Smooth muscle cell (in vitro differentiated cells): ENCODE results near the gene KRT84. TPM values are rescaled to one million over a fixed set of nuclear protein-coding genes. Genes with fewer than 3 reads are reported as not detected.

ENCODE experiments used
- DNase-seq: peaks from one replicate; lab custom pipeline; 2025; ENCODE audit not compliant: unreplicated experiment; lab: John Stamatoyannopoulos, UW
- H2AFZ ChIP-seq: fragments of 200-600 bp; sonication (generic); 2 replicates; pipeline ENCODE4 v1.6.0; 2016; ENCODE audit warnings: antibody characterized with exemption, low read depth, mild to moderate bottlenecking
- H3F3A ChIP-seq: fragments of 200-600 bp; sonication (generic); 2 replicates; pipeline ENCODE4 v1.6.0; 2017; ENCODE audit warnings: antibody characterized with exemption, low read depth
- H3K27ac ChIP-seq: fragments of 200-600 bp; sonication (generic); 2 replicates; pipeline ENCODE4 v1.5.1; 2016; ENCODE audit warnings: low read depth, mild to moderate bottlenecking
- H3K27me3 ChIP-seq: fragments of 200-600 bp; sonication (generic); 2 replicates; pipeline ENCODE4 v1.6.1; 2016; ENCODE audit warnings: low read depth, mild to moderate bottlenecking
- H3K36me3 ChIP-seq: fragments of 200-600 bp; sonication (generic); 2 replicates; pipeline ENCODE4 v1.5.1; 2016; ENCODE audit warnings: low read depth
- H3K4me1 ChIP-seq: fragments of 200-600 bp; sonication (generic); 2 replicates; pipeline ENCODE4 v1.5.1; 2016; ENCODE audit warnings: low read depth
- H3K4me2 ChIP-seq: fragments of 200-600 bp; sonication (generic); 2 replicates; pipeline ENCODE4 v1.6.0; 2016; ENCODE audit warnings: mild to moderate bottlenecking
- H3K4me3 ChIP-seq: fragments of 200-600 bp; sonication (generic); 2 replicates; pipeline ENCODE4 v1.5.1; 2016; ENCODE audit warnings: mild to moderate bottlenecking
- H3K79me2 ChIP-seq: fragments of 200-600 bp; sonication (generic); 2 replicates; pipeline ENCODE4 v1.6.0; 2016; ENCODE audit warnings: low read depth, mild to moderate bottlenecking
- H3K9ac ChIP-seq: fragments of 200-600 bp; sonication (generic); 2 replicates; pipeline ENCODE4 v1.6.0; 2016; ENCODE audit warnings: low read depth
- H3K9me3 ChIP-seq: fragments of 200-600 bp; sonication (generic); replicated peaks from 2 replicates; pipeline ENCODE4 v1.5.1; 2016; ENCODE audit warnings: low read depth
- H4K20me1 ChIP-seq: fragments of 200-600 bp; sonication (generic); 2 replicates; pipeline ENCODE4 v1.6.0; 2016; ENCODE audit warnings: low read depth
- CTCF ChIP-seq: fragments of 200-600 bp; sonication (generic); IDR thresholded peaks from 2 replicates; pipeline ENCODE4 v1.5.1; 2017; ENCODE audit warnings: borderline replicate concordance, mild to moderate bottlenecking, antibody characterized with exemption; ENCODE audit not compliant: insufficient read depth, poor library complexity, severe bottlenecking
- WGBS: methylation state at CpG from one replicate; pipeline ENCODE4 v1.1.7; 2016; ENCODE audit warnings: low lambda C conversion rate; 5-methylcytosine and 5-hydroxymethylcytosine counted together
- polyA plus RNA-seq: library from polyadenylated mRNA; unstranded; fragments of >200 nt; fragmentation: Nextera tagmentation; extraction: Ambion mirVana; gene quantifications from 2 replicates; pipeline ENCODE4 v1.2.1, GENCODE V29; 2016
- total RNA-seq: library from RNA; depleted of rRNA; stranded (reverse); fragments of >200 nt; gene quantifications from 2 replicates; pipeline ENCODE4 v1.2.3, GENCODE V29; 2014

The KRT84 gene
- total and polyA plus RNA-seq, 2 experiments from 2014 or later = 0.09 to 5.6 TPM

- WGBS = 76% methylated on average over 6 of the region's 6 CpGs
- Histone ChIP-seq H3K4me1 (no peaks in the 10 kb centered on the region), H3K4me2 (no peak overlapping the region)
Observed at GRCh38 chr12:52369809-52370208, 15.6 kb downstream of the KRT84 start.

GRCh38 chr12:52369211-52369610 lies 16.2 kb downstream of the KRT84 start:
- no peak overlapping the region for H3K4me3 ChIP-seq
- WGBS = 57% methylated on average over 3 of the region's 3 CpGs

More at GRCh38 chr12:52369809-52370208, 15.6 kb downstream of the KRT84 start:
- Histone ChIP-seq H3K9ac (no peak overlapping the region), H3K4me3 (no peak overlapping the region), H3K9me3 (peaks cover 4% of the 10 kb centered on the region), H3K79me2 (no peaks in the 10 kb centered on the region), H3K27me3 (peaks cover 28% of the 10 kb centered on the region), H3K27ac (no peak overlapping the region), H2AFZ (no peak overlapping the region), H4K20me1 (no peaks in the 10 kb centered on the region), H3K36me3 (no peaks in the 10 kb centered on the region), H3F3A (no peaks in the 10 kb centered on the region)
- TF ChIP-seq CTCF = no peak
- DNase-seq = no peak

DNA sequence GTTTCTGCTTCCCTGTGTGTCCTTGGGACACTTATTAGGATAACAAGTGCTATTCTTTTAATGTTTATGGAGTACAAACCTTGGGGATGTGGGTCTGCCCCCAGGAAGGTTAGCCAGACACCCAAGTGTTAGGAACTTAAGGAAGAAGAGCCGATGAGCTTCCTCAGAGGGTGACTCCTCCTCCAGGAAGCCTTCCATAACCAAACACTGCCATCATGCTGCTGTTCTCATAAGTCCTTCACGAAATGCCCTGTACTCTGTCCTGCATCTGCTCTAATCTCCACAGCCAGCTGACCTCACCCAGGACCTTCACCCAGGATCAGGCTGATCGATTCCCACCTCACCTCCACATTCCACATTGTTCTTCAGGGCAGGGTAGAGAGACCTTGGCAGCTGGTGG lies 16.9 kb downstream of the KRT84 start:
- WGBS = 66% methylated on average over 3 of the region's 3 CpGs
- peaks cover 33% of the 10 kb centered on the region for H3K27me3 ChIP-seq
- TF ChIP-seq CTCF = no peak

More at GRCh38 chr12:52369211-52369610, 16.2 kb downstream of the KRT84 start:
- no peaks in the 10 kb centered on the region for H3K79me2 ChIP-seq
- no peak overlapping the region for H3K9ac ChIP-seq
- H3K9me3 ChIP-seq = peaks cover under 1% of the 10 kb centered on the region
- no peak overlapping the region for H2AFZ ChIP-seq
- no peak overlapping the region for H3K27ac ChIP-seq
- no peaks in the 10 kb centered on the region for H3K36me3 ChIP-seq
- no peaks in the 10 kb centered on the region for H3F3A ChIP-seq
- H3K4me2 ChIP-seq = no peak overlapping the region
- no peak for DNase-seq
- H4K20me1 ChIP-seq = no peaks in the 10 kb centered on the region
- no peaks in the 10 kb centered on the region for H3K4me1 ChIP-seq
- no peak for TF ChIP-seq CTCF
- H3K27me3 ChIP-seq = peaks cover 28% of the 10 kb centered on the region

DNA sequence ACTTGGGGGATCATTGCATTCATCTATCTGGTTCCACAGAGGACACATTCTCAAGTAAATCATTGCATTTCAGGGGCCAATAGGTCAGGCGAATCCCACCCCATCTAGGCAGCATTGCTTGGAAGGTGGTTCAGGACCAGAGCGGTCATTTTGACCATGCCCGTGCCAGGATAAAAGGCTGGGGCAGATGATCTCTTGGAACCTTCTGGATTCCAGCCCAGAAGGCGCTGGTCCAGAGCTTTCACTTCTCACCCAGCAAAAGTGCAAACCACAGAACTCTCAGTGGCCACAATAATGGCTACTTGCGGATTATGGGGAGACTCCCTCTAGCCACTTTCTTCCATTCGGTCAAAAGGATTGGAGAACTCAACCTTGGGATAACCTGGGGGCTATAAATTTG lies 17.6 kb downstream of the KRT84 start:
- peaks cover 37% of the 10 kb centered on the region for H3K27me3 ChIP-seq
- no peak for DNase-seq
- H3K4me1 ChIP-seq = no peaks in the 10 kb centered on the region
- no peaks in the 10 kb centered on the region for H3F3A ChIP-seq
- H3K9ac ChIP-seq = no peak overlapping the region
- no peak for TF ChIP-seq CTCF
- no peak overlapping the region for H3K4me2 ChIP-seq
- no peak overlapping the region for H3K4me3 ChIP-seq
- no peaks in the 10 kb centered on the region for H3K79me2 ChIP-seq
- no peak overlapping the region for H3K27ac ChIP-seq
- H4K20me1 ChIP-seq = no peaks in the 10 kb centered on the region
- no peaks in the 10 kb centered on the region for H3K9me3 ChIP-seq
- H2AFZ ChIP-seq = no peak overlapping the region
- H3K36me3 ChIP-seq = no peaks in the 10 kb centered on the region
- WGBS = 92% methylated on average over 6 of the region's 6 CpGs

More for the DNA sequence above, 16.9 kb downstream of the KRT84 start:
- no peaks in the 10 kb centered on the region for H3K79me2 ChIP-seq
- no peak overlapping the region for H3K4me3 ChIP-seq
- no peaks in the 10 kb centered on the region for H3F3A ChIP-seq
- H3K9ac ChIP-seq = no peak overlapping the region
- H3K4me2 ChIP-seq = no peak overlapping the region
- no peaks in the 10 kb centered on the region for H3K9me3 ChIP-seq
- H3K4me1 ChIP-seq = no peaks in the 10 kb centered on the region
- no peak overlapping the region for H2AFZ ChIP-seq
- H4K20me1 ChIP-seq = no peaks in the 10 kb centered on the region
- DNase-seq = no peak
- H3K27ac ChIP-seq = no peak overlapping the region
- H3K36me3 ChIP-seq = no peaks in the 10 kb centered on the region
